ENCODE data around the gene FKTN.

FKTN gene

GRCh38 chr9:105593145-105593544 is 35.2 kb downstream of the FKTN start:
- peaks cover 49% of the 10 kb centered on the region for H3K36me3 ChIP-seq (ENCODE audit: insufficient read depth, low read length)
- H4K20me1 ChIP-seq (ENCODE audit: insufficient read depth, low read length) = no peaks in the 10 kb centered on the region
- TF ChIP-seq EZH2 (IDR thresholded peaks at IDR 0.05; ENCODE audit: borderline replicate concordance, low read length) = no peak
- no peak for TF ChIP-seq CTCF (IDR thresholded peaks at IDR 0.05; ENCODE audit: low read length)
- no peaks in the 10 kb centered on the region for H3K9me2 ChIP-seq (ENCODE audit: low read depth, low read length)
- H3K27ac ChIP-seq (ENCODE audit: low read depth, low read length, poor library complexity, severe bottlenecking) = no peak overlapping the region
- no peak overlapping the region for H3K4me3 ChIP-seq (ENCODE audit: low read depth, low read length, poor library complexity, severe bottlenecking)
- H3K4me1 ChIP-seq (ENCODE audit: insufficient read depth, low read length, severe bottlenecking) = no peaks in the 10 kb centered on the region
- no peak overlapping the region for H2AFZ ChIP-seq (ENCODE audit: low read length)
- no peaks in the 10 kb centered on the region; the same call in 1 of the 2 replicates for H3F3A ChIP-seq (ENCODE audit: insufficient read depth, low read length)
- H3K9ac ChIP-seq (ENCODE audit: low read length) = no peak overlapping the region
- H3K4me2 ChIP-seq (ENCODE audit: low read length) = no peak overlapping the region
- H3K27me3 ChIP-seq (ENCODE audit: insufficient read depth, low read length) = no peaks in the 10 kb centered on the region
- H3K79me2 ChIP-seq (ENCODE audit: insufficient read depth, low read length) = no peaks in the 10 kb centered on the region
- H3K9me3 ChIP-seq (ENCODE audit: low read length) = peaks cover 15% of the 10 kb centered on the region; the same call in 1 of the 2 replicates

- peak; percentile 64 for TF ChIP-seq CTCF (IDR thresholded peaks at IDR 0.05; ENCODE audit: low read length)
- TF ChIP-seq EZH2 (IDR thresholded peaks at IDR 0.05; ENCODE audit: borderline replicate concordance, low read length) = no peak
- Histone ChIP-seq H3K9me3 (ENCODE audit: low read length) (no peaks in the 10 kb centered on the region), H3K4me3 (ENCODE audit: low read depth, low read length, poor library complexity, severe bottlenecking) (no peak overlapping the region), H2AFZ (ENCODE audit: low read length) (no peak overlapping the region), H3K9me2 (ENCODE audit: low read depth, low read length) (no peaks in the 10 kb centered on the region), H4K20me1 (ENCODE audit: insufficient read depth, low read length) (no peaks in the 10 kb centered on the region), H3K27me3 (ENCODE audit: insufficient read depth, low read length) (no peaks in the 10 kb centered on the region), H3K27ac (ENCODE audit: low read depth, low read length, poor library complexity, severe bottlenecking) (peak overlapping the region; percentile 29), H3K36me3 (ENCODE audit: insufficient read depth, low read length) (peaks cover 9% of the 10 kb centered on the region; the same call in 1 of the 2 replicates), H3K4me1 (ENCODE audit: insufficient read depth, low read length, severe bottlenecking) (no peaks in the 10 kb centered on the region), H3F3A (ENCODE audit: insufficient read depth, low read length) (no peaks in the 10 kb centered on the region), H3K9ac (ENCODE audit: low read length) (no peak overlapping the region), H3K79me2 (ENCODE audit: insufficient read depth, low read length) (no peaks in the 10 kb centered on the region), H3K4me2 (ENCODE audit: low read length) (no peak overlapping the region)
These were observed 51.0 kb downstream of the FKTN start for GRCh38 chr9:105608721-105609598.

GRCh38 chr9:105621001-105621400 is 63.1 kb downstream of the FKTN start:
- Histone ChIP-seq H3K4me2 (ENCODE audit: low read length) (no peak overlapping the region), H4K20me1 (ENCODE audit: insufficient read depth, low read length) (no peaks in the 10 kb centered on the region), H3K79me2 (ENCODE audit: insufficient read depth, low read length) (no peaks in the 10 kb centered on the region), H3K9ac (ENCODE audit: low read length) (no peak overlapping the region), H2AFZ (ENCODE audit: low read length) (no peak overlapping the region), H3K9me2 (ENCODE audit: low read depth, low read length) (no peaks in the 10 kb centered on the region), H3F3A (ENCODE audit: insufficient read depth, low read length) (no peaks in the 10 kb centered on the region), H3K27me3 (ENCODE audit: insufficient read depth, low read length) (no peaks in the 10 kb centered on the region), H3K27ac (ENCODE audit: low read depth, low read length, poor library complexity, severe bottlenecking) (no peak overlapping the region), H3K4me1 (ENCODE audit: insufficient read depth, low read length, severe bottlenecking) (no peaks in the 10 kb centered on the region), H3K4me3 (ENCODE audit: low read depth, low read length, poor library complexity, severe bottlenecking) (no peak overlapping the region), H3K9me3 (ENCODE audit: low read length) (no peaks in the 10 kb centered on the region), H3K36me3 (ENCODE audit: insufficient read depth, low read length) (no peaks in the 10 kb centered on the region)
- TF ChIP-seq EZH2 (IDR thresholded peaks at IDR 0.05; ENCODE audit: borderline replicate concordance, low read length) (no peak), CTCF (IDR thresholded peaks at IDR 0.05; ENCODE audit: low read length) (no peak)
